WTC11 (cell line): ENCODE results near the gene PYCR2. TPM values are rescaled to one million over a fixed set of nuclear protein-coding genes. Genes with fewer than 3 reads are reported as not detected.

ENCODE experiments used
- ATAC-seq: fragments of 200-7000 bp; cut with Tn5 transposase; 2 replicates; pipeline ENCODE4 v1.10.0; 2021; ENCODE audit warnings: mild to moderate bottlenecking, moderate library complexity
- CTCF ChIA-PET: fragments of 300-600 bp; sonication (Branson Sonifier 250); formaldehyde crosslinking; loops from one replicate; lab custom pipeline; 2021; ENCODE audit warnings: antibody characterized with exemption; lab: Charles Lee
- POLR2A ChIA-PET: fragments of 350-600 bp; sonication (Branson Sonifier 250); formaldehyde crosslinking; loops from one replicate; lab custom pipeline; 2021; ENCODE audit warnings: antibody characterized with exemption; lab: Charles Lee
- DNase-seq: peaks from one replicate; pipeline ENCODE4 v3.0.0; 2021; ENCODE audit warnings: low spot score
- H3K27ac Mint-ChIP-seq: 2 replicates; pipeline ENCODE4 v1.8.0; 2021; ENCODE audit warnings: mixed read lengths
- H3K27me3 Mint-ChIP-seq: 2 replicates; pipeline ENCODE4 v1.8.0; 2021; ENCODE audit warnings: low read depth, mild to moderate bottlenecking, moderate library complexity, mixed read lengths
- H3K36me3 Mint-ChIP-seq: 2 replicates; pipeline ENCODE4 v1.8.0; 2021; ENCODE audit warnings: mixed read lengths
- H3K4me1 Mint-ChIP-seq: 2 replicates; pipeline ENCODE4 v1.8.0; 2022; ENCODE audit warnings: mixed read lengths
- H3K4me3 Mint-ChIP-seq: 2 replicates; pipeline ENCODE4 v1.8.0; 2021; ENCODE audit warnings: mild to moderate bottlenecking, moderate library complexity, mixed read lengths
- H3K9me3 Mint-ChIP-seq: 2 replicates; pipeline ENCODE4 v1.8.0; 2021; ENCODE audit warnings: mixed read lengths
- CREM ChIP-seq: sonication (generic); formaldehyde crosslinking; IDR thresholded peaks from 2 replicates; pipeline ENCODE4 v1.8.1; 2022; ENCODE audit warnings: mild to moderate bottlenecking, missing genetic modification reagents, moderate library complexity
- ELF4 ChIP-seq: sonication (generic); formaldehyde crosslinking; IDR thresholded peaks from 2 replicates; pipeline ENCODE4 v1.8.1; 2022; ENCODE audit warnings: low read depth, mild to moderate bottlenecking, moderate library complexity, missing genetic modification reagents
- GABPB1 ChIP-seq: sonication (generic); formaldehyde crosslinking; IDR thresholded peaks from 2 replicates; pipeline ENCODE4 v1.8.1; 2023; ENCODE audit warnings: mild to moderate bottlenecking, missing genetic modification reagents
- GRHL2 ChIP-seq: fragments of 250-450 bp; sonication (Bioruptor Pico); IDR thresholded peaks from 2 replicates; pipeline ENCODE4 v1.8.0; 2022; ENCODE audit warnings: mild to moderate bottlenecking, moderate library complexity; ENCODE audit not compliant: insufficient replicate concordance, severe bottlenecking
- IRF2 ChIP-seq: sonication (generic); formaldehyde crosslinking; IDR thresholded peaks from 2 replicates; pipeline ENCODE4 v1.8.0; 2022; ENCODE audit warnings: low read depth, missing genetic modification reagents, borderline replicate concordance
- JUN ChIP-seq: sonication (generic); formaldehyde crosslinking; IDR thresholded peaks from 2 replicates; pipeline ENCODE4 v1.8.0; 2023; ENCODE audit warnings: mild to moderate bottlenecking, missing genetic modification reagents
- KAT7 ChIP-seq: sonication (generic); formaldehyde crosslinking; IDR thresholded peaks from 2 replicates; pipeline ENCODE4 v1.8.1; 2023; ENCODE audit warnings: missing genetic modification reagents, mild to moderate bottlenecking, borderline replicate concordance
- NFYB ChIP-seq: sonication (generic); formaldehyde crosslinking; conservative IDR thresholded peaks from 2 replicates; pipeline ENCODE4 v1.8.0; 2022; ENCODE audit warnings: low read depth, missing genetic modification reagents
- NR1H2 ChIP-seq: sonication (generic); formaldehyde crosslinking; IDR thresholded peaks from 2 replicates; pipeline ENCODE4 v1.9.0; 2021; ENCODE audit warnings: mild to moderate bottlenecking, moderate library complexity, missing genetic modification reagents
- ZNF219 ChIP-seq: sonication (generic); formaldehyde crosslinking; IDR thresholded peaks from 2 replicates; pipeline ENCODE4 v1.8.0; 2023; ENCODE audit warnings: missing genetic modification reagents, mild to moderate bottlenecking, borderline replicate concordance
- ZNF416 ChIP-seq: fragments of 250-450 bp; sonication (Bioruptor Pico); IDR thresholded peaks from 2 replicates; pipeline ENCODE4 v1.9.0; 2021; ENCODE audit warnings: mild to moderate bottlenecking, inconsistent platforms
- ZNF423 ChIP-seq: fragments of 250-450 bp; sonication (Bioruptor Pico); IDR thresholded peaks from 2 replicates; pipeline ENCODE4 v2.1.2; 2022; ENCODE audit warnings: mild to moderate bottlenecking, moderate library complexity
- total RNA-seq: library from RNA; stranded (reverse); gene quantifications from 3 replicates; pipeline ENCODE4 v1.2.3, GENCODE V29; 2021
- TF ChIP-seq, protein P1 (sequence below): sonication (generic); formaldehyde crosslinking; IDR thresholded peaks from 2 replicates; pipeline ENCODE4 v1.8.0; 2022; ENCODE audit warnings: mild to moderate bottlenecking, missing genetic modification reagents
- TF ChIP-seq, protein P2 (sequence below): sonication (generic); formaldehyde crosslinking; IDR thresholded peaks from 2 replicates; pipeline ENCODE4 v1.8.0; 2022; ENCODE audit warnings: mild to moderate bottlenecking, missing genetic modification reagents
- TF ChIP-seq, protein P3 (sequence below): fragments of 250-450 bp; sonication (Bioruptor Pico); IDR thresholded peaks from 2 replicates; pipeline ENCODE4 v1.9.0; 2021; ENCODE audit warnings: moderate library complexity, mild to moderate bottlenecking, inconsistent platforms, borderline replicate concordance
- TF ChIP-seq, protein P4 (sequence below): sonication (generic); formaldehyde crosslinking; IDR thresholded peaks from 2 replicates; pipeline ENCODE4 v1.8.1; 2023; ENCODE audit warnings: mild to moderate bottlenecking, missing genetic modification reagents
- TF ChIP-seq, protein P5 (sequence below): sonication (generic); formaldehyde crosslinking; IDR thresholded peaks from 2 replicates; pipeline ENCODE4 v1.8.1; 2023; ENCODE audit warnings: mild to moderate bottlenecking, missing genetic modification reagents, moderate library complexity
- TF ChIP-seq, protein P6 (sequence below): sonication (generic); formaldehyde crosslinking; IDR thresholded peaks from 2 replicates; pipeline ENCODE4 v1.8.0; 2022; ENCODE audit warnings: mild to moderate bottlenecking, missing genetic modification reagents

Gene PYCR2
- total RNA-seq, 1 experiment from 2014 or later, result 86.0 TPM

DNA sequence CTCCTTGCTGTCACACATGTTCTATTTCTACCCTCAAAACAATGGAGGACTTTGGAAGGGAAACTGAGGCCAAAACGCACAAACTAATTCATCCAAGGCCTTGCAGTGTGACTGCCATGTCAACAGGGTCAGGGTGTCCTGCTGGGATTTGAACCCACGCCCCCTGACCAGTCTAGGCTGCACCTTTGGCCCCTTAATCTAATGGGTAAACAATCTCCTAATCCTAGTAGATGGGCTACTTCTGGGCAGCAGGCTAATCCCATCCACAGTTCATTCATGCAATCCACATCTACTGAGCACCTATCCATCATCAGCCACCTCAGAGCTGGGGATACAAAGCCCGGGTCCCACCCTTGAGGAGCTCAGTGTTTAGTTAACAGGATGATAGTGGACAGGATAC is 34.0 kb upstream of the PYCR2 start:
- no peak for ATAC-seq
- H3K27me3 Mint-ChIP-seq, result peaks cover 71% of the 10 kb centered on the region
- CTCF ChIA-PET, result no interaction called here
- no peaks in the 10 kb centered on the region for H3K4me1 Mint-ChIP-seq
- no peak overlapping the region for H3K4me3 Mint-ChIP-seq
- no peak for DNase-seq
- POLR2A ChIA-PET, result interaction anchor here (1.5 kb wide), 1 partner anchor 9 kb away, joined by 7 read pairs; no protein-coding TSS in a partner anchor
- H3K9me3 Mint-ChIP-seq, result peaks cover 6% of the 10 kb centered on the region; the same call in 1 of the 2 replicates
- H3K36me3 Mint-ChIP-seq, result no peaks in the 10 kb centered on the region
- no peak for TF ChIP-seq ZNF416 (CRISPR knock-in tag)
- TF ChIP-seq, protein P1, sequence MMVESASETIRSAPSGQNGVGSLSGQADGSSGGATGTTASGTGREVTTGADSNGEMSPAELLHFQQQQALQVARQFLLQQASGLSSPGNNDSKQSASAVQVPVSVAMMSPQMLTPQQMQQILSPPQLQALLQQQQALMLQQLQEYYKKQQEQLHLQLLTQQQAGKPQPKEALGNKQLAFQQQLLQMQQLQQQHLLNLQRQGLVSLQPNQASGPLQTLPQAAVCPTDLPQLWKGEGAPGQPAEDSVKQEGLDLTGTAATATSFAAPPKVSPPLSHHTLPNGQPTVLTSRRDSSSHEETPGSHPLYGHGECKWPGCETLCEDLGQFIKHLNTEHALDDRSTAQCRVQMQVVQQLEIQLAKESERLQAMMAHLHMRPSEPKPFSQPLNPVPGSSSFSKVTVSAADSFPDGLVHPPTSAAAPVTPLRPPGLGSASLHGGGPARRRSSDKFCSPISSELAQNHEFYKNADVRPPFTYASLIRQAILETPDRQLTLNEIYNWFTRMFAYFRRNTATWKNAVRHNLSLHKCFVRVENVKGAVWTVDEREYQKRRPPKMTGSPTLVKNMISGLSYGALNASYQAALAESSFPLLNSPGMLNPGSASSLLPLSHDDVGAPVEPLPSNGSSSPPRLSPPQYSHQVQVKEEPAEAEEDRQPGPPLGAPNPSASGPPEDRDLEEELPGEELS (CRISPR knock-in tag), result no peak
- TF ChIP-seq, protein P2, sequence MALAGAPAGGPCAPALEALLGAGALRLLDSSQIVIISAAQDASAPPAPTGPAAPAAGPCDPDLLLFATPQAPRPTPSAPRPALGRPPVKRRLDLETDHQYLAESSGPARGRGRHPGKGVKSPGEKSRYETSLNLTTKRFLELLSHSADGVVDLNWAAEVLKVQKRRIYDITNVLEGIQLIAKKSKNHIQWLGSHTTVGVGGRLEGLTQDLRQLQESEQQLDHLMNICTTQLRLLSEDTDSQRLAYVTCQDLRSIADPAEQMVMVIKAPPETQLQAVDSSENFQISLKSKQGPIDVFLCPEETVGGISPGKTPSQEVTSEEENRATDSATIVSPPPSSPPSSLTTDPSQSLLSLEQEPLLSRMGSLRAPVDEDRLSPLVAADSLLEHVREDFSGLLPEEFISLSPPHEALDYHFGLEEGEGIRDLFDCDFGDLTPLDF (CRISPR knock-in tag), result no peak
- TF ChIP-seq ZNF219, result no peak
- no peak for TF ChIP-seq GRHL2
- no peak for TF ChIP-seq ELF4 (CRISPR knock-in tag)
- TF ChIP-seq KAT7 (CRISPR knock-in tag), result no peak
- TF ChIP-seq, protein P3, sequence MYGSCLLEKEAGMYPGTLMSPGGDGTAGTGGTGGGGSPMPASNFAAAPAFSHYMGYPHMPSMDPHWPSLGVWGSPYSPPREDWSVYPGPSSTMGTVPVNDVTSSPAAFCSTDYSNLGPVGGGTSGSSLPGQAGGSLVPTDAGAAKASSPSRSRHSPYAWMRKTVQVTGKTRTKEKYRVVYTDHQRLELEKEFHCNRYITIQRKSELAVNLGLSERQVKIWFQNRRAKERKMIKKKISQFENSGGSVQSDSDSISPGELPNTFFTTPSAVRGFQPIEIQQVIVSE (CRISPR knock-in tag), result no peak
- TF ChIP-seq, protein P4, sequence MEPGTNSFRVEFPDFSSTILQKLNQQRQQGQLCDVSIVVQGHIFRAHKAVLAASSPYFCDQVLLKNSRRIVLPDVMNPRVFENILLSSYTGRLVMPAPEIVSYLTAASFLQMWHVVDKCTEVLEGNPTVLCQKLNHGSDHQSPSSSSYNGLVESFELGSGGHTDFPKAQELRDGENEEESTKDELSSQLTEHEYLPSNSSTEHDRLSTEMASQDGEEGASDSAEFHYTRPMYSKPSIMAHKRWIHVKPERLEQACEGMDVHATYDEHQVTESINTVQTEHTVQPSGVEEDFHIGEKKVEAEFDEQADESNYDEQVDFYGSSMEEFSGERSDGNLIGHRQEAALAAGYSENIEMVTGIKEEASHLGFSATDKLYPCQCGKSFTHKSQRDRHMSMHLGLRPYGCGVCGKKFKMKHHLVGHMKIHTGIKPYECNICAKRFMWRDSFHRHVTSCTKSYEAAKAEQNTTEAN (CRISPR knock-in tag), result no peak
- TF ChIP-seq GABPB1, result no peak
- H3K27ac Mint-ChIP-seq, result no peak overlapping the region

DNA sequence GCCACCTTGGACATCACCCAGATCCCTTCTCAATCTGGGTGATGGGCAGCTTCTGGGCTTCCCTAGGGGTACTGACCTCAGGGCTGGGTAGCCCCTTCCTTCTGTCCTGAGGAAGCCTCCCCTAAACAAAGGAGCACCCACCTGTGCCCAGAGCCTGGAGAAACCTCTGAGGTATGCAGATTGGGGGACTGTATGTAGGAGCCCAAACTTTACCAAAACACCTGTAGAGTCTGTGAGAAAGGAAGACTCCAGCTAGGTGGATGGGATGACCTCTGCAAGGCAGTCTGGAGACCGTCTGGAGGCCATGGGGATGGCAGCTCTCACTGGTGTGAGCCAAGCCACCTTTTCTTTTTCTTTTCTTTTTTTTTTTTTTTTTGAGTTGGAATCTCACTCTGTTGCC is 30.7 kb upstream of the PYCR2 start:
- no peak overlapping the region for H3K27ac Mint-ChIP-seq
- CTCF ChIA-PET, result interaction anchor here (0.7 to 1.3 kb wide), 2 partner anchors 8 to 407 kb away, joined by 3 read pairs; no protein-coding TSS in a partner anchor
- POLR2A ChIA-PET, result no interaction called here

DNA sequence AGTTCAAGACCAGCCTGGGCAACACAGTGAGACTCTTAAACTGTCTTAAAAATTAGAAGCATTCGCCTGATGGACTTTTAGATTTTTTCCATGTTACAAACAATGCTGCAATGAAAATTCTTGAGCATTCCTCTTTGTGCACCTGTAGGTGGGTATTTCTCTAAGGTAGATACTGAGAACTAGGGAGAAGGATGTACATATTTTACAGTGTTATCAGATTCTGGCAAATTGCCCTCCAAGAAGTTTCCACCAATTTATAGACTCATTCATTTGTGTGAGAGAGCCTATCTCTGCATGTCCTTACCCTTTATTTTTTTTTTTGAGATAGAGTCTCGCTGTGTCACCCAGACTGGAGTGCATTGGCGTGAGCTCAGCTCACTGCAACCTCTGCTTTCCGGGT is 29.3 kb upstream of the PYCR2 start:
- no peak for ATAC-seq
- H3K4me3 Mint-ChIP-seq, result no peak overlapping the region
- ChIA-PET CTCF (no interaction called here), POLR2A (no interaction called here)
- no peak overlapping the region for H3K27ac Mint-ChIP-seq
- H3K9me3 Mint-ChIP-seq, result peaks cover 6% of the 10 kb centered on the region; the same call in 1 of the 2 replicates
- H3K36me3 Mint-ChIP-seq, result no peaks in the 10 kb centered on the region
- peaks cover 25% of the 10 kb centered on the region for H3K4me1 Mint-ChIP-seq
- peaks cover 91% of the 10 kb centered on the region for H3K27me3 Mint-ChIP-seq
- TF ChIP-seq NR1H2 (no peak), NFYB (CRISPR knock-in tag) (no peak), ZNF423 (CRISPR knock-in tag) (no peak), CREM (CRISPR knock-in tag) (no peak), ZNF219 (no peak), JUN (CRISPR knock-in tag) (no peak), IRF2 (CRISPR knock-in tag) (no peak)
- TF ChIP-seq, protein P5, sequence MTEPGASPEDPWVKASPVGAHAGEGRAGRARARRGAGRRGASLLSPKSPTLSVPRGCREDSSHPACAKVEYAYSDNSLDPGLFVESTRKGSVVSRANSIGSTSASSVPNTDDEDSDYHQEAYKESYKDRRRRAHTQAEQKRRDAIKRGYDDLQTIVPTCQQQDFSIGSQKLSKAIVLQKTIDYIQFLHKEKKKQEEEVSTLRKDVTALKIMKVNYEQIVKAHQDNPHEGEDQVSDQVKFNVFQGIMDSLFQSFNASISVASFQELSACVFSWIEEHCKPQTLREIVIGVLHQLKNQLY (CRISPR knock-in tag), result no peak
- DNase-seq, result no peak

More for the DNA sequence above, 30.7 kb upstream of the PYCR2 start:
- no peak for TF ChIP-seq ELF4 (CRISPR knock-in tag)
- TF ChIP-seq, protein P6, sequence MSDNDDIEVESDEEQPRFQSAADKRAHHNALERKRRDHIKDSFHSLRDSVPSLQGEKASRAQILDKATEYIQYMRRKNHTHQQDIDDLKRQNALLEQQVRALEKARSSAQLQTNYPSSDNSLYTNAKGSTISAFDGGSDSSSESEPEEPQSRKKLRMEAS (CRISPR knock-in tag), result no peak
- TF ChIP-seq, all 79 proteins: peak for 0
- H3K4me3 Mint-ChIP-seq, result no peak overlapping the region
- H3K9me3 Mint-ChIP-seq, result peaks cover 6% of the 10 kb centered on the region; the same call in 1 of the 2 replicates
- DNase-seq, result no peak
- peaks cover 12% of the 10 kb centered on the region for H3K4me1 Mint-ChIP-seq
- no peak for ATAC-seq
- H3K36me3 Mint-ChIP-seq, result no peaks in the 10 kb centered on the region
- peaks cover 81% of the 10 kb centered on the region for H3K27me3 Mint-ChIP-seq
